Activated T-cell treated with anti-CD3 and anti-CD28 coated beads, Interleukin-2, amount 50 U/mL, for 1 hour (primary cell): ENCODE data around the gene VIT.

Experiments
- DNase-seq: peaks from one replicate; pipeline ENCODE4 v3.0.0-alpha.2; 2020

The VIT gene

DNA sequence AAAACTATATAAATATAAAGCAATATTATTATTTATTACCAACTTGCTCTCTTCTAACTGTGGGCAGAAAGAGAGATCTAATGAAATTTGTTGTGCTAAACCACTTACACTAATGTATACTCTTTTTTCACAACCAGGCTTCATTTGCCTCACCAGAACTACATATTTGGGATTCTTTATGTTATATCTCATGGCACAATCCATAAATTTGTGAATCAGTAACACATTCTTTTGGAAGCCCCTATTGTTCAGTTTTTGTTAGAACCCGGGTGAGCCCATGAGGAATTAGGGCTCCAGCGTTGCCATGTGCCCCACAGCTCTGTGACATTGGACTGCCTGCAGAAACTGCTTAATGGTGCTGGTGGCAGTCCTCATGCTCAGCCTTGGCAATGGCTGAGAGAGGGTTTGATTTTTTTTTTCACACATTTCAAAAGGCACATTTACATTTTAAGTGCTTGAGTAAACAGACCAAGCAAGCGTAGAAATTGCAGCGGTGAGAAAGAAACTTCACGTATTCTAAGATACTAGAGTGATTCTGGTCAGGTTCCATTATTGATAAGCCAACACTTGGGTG, 15.3 kb downstream of the VIT start:
- no peak for DNase-seq

- DNase-seq, result no peak
Observed at GRCh38 chr2:36713310-36713709, 16.8 kb downstream of the VIT start.

- no peak for DNase-seq
Observed at GRCh38 chr2:36716111-36716510, 19.6 kb downstream of the VIT start.

DNA sequence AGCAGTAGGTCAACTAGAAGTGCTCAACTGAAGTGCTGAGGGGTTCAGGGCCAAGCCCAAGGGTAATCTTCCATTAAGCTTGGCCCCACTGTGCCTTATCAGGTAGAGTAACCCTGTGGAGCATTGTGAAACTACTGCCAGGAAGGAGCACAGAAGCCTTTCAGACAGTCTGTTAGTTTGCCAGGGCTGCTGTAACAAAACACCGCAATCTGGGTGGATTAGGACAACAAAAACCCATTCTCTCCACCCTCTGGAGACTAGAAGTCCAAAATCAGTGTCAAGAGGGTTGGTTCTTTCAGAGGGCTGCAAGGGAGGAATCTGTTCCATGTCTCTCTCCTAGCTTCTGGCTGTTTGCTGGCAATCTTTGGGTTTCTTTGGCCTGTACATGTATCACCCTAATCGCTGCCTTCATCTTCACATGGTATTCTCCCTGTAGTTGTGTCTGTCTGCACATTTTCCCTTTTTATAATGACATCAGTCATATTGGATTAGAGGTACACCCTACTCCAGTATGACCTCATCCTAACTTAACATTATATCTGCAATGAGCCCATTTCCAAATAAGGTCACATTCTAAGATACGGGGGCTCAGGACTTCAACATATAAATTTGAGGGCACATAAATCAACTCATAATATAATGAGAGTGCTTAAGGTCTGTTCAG, 21.2 kb downstream of the VIT start:
- DNase-seq, result no peak

- DNase-seq, result no peak
Observed at GRCh38 chr2:36727550-36727949, 31.0 kb downstream of the VIT start.

GRCh38 chr2:36729067-36729466, 32.6 kb downstream of the VIT start:
- DNase-seq, result no peak

GRCh38 chr2:36731941-36732672, 35.6 kb downstream of the VIT start:
- DNase-seq, result no peak

GRCh38 chr2:36732673-36733036, 36.1 kb downstream of the VIT start:
- DNase-seq, result no peak

DNA sequence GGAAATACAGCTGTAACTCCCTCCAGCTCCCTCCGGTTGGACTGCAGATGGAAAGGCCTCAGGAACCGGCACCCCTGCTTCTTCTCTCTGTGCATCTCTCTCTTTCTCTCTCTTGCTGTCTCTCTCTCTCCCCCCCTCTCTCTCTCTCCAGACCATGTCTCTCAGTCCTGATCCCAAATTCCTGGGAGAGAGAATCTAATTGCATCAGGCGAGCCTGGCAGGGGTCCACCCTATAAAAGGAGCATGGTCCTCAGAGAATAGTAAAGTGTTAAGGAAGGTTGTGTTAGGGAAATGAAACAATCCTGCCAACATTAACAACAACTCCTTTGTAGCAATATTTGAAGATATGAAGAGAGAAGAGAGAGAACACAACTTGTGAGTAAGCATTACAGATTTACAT, 36.7 kb downstream of the VIT start:
- no peak for DNase-seq

GRCh38 chr2:36734304-36734703, 37.8 kb downstream of the VIT start:
- DNase-seq, result no peak

DNA sequence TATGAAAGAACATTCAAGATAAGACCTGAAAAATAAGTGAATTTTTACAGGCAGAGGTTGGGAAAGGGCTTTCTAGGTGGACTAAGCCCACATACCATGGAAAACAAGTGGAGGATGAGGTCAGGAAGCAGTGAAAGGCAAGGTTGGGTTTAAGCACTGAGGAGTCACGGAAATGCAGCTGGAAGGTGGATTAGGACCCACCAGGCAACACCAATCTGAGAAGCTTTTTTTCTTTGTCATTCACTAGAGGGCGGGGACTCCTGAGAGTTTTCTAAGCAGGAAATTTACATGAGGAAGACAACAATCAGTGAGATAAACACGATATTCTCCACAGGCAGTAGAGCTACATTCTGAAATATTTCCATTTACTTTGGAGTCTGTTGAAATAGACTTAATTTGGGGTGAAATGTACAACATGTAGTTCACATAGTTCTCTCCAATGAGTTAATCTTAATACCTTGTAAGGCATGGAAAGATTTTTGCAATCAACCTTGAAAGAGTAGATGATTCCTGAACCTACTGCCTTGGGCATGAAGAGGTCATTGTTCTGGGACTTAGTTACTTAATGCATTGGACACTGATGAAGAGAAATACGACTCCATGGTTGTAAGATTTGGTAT, 40.7 kb downstream of the VIT start:
- DNase-seq, result no peak

DNA sequence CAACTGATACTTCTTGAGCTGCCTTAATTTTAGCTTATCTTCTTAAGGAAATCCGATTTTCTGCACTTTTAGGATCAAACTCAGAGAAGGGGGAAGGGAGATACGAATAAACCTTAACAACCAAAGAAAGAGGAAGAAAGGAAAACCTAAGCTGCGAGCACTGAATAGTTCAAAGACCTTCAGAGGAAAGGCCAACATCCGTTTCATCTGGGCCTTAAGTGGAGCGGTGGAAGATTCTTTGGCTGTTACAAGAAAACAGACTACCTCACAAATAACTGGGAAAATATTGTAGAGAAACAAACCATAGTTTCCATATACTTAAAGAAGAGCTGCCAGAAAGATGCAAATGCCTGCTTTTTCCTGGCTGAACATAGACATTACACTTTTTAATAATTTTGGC, 43.6 kb downstream of the VIT start:
- no peak for DNase-seq

GRCh38 chr2:36741188-36741837, 44.8 kb downstream of the VIT start:
- no peak for DNase-seq

DNA sequence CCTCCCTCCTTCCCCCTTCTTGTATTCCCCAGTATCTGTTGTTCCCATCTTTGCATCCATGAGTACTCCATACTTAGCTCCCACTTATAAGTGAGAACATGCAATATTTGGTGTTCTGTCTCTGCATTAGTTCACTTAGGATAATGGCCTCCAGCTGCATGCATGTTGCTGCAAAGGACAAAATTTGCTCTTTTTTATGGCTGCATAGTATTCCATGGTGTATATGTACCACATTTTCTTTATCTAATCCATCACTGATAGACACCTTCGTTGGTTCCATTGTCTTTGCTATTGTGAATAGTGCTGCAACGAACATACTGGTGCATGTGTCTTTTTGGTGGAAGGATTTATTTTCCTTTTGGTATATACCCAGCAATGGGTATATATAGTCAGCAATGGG, 47.4 kb downstream of the VIT start:
- DNase-seq, result no peak

GRCh38 chr2:36748166-36748565, 51.7 kb downstream of the VIT start:
- no peak for DNase-seq

GRCh38 chr2:36750101-36750500, 53.6 kb downstream of the VIT start:
- DNase-seq, result no peak

DNA sequence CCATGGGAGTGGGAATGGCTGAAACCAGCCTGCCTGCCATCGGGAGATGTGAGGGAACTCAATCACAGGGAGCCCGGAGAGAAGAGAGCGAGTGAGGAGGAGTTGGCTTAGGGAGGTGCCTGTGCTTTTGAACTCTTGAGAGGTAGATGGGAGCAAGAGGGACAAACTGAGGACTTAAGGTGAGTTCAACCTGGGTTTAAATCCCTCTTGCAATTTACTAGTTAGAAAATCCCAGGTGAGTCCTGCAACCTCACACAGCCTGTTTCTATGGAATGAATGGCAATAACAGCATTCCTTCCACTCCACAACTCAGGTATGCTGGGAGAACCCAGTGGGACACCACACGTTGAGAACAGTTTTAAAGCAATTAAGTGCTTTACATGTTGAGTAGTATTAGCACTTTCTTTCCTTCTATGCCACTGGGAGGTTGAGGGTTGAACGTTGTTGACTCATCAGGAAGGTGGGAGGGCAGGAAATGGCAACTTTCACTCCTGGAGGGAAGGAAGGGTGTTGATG, 57.3 kb downstream of the VIT start:
- DNase-seq, result no peak

- no peak for DNase-seq
Observed at GRCh38 chr2:36754578-36754977, 58.1 kb downstream of the VIT start.

GRCh38 chr2:36756438-36756837, 59.9 kb downstream of the VIT start:
- no peak for DNase-seq

GRCh38 chr2:36762764-36763490, 66.4 kb downstream of the VIT start:
- DNase-seq, result no peak

- no peak for DNase-seq
Observed at GRCh38 chr2:36769106-36769505, 72.6 kb downstream of the VIT start.

- no peak for DNase-seq
Observed at GRCh38 chr2:36770542-36771287, 74.2 kb downstream of the VIT start.
